HAP-1 (cell line): ENCODE measurements around the gene SUPV3L1.

Experiments
- DNase-seq, 2 experiments: peaks; one replicate each; pipeline ENCODE4 v3.0.0-alpha.2; 2016 to 2020; ENCODE audit warnings: low spot score in 2 of 2
- H3K27me3 ChIP-seq: fragments of 250-450 bp; sonication (Bioruptor Pico); 2 replicates; pipeline ENCODE4 v1.5.1; 2020; ENCODE audit warnings: low read depth, mild to moderate bottlenecking, moderate library complexity
- H3K36me3 ChIP-seq: fragments of 250-450 bp; sonication (Bioruptor Pico); replicated peaks from 2 replicates; pipeline ENCODE4 v1.5.1; 2020; ENCODE audit warnings: mild to moderate bottlenecking
- H3K4me1 ChIP-seq: fragments of 250-450 bp; sonication (Bioruptor Pico); 2 replicates; pipeline ENCODE4 v1.5.1; 2020; ENCODE audit warnings: mild to moderate bottlenecking
- H3K4me3 ChIP-seq: fragments of 250-450 bp; sonication (Bioruptor Pico); 2 replicates; pipeline ENCODE4 v1.5.1; 2020; ENCODE audit warnings: mild to moderate bottlenecking, moderate library complexity
- H3K9me3 ChIP-seq: fragments of 250-450 bp; sonication (Bioruptor Pico); 2 replicates; pipeline ENCODE4 v1.5.1; 2020; ENCODE audit warnings: mild to moderate bottlenecking, moderate library complexity
- in situ Hi-C: fragments of 300-500 bp; cut with MboI; formaldehyde crosslinking; loops from 3 replicates; pipeline ENCODE4 v1.14.3; 2020; ENCODE audit warnings: low sequenced_read_pairs, inconsistent platforms, mixed read lengths

SUPV3L1 gene

DNA sequence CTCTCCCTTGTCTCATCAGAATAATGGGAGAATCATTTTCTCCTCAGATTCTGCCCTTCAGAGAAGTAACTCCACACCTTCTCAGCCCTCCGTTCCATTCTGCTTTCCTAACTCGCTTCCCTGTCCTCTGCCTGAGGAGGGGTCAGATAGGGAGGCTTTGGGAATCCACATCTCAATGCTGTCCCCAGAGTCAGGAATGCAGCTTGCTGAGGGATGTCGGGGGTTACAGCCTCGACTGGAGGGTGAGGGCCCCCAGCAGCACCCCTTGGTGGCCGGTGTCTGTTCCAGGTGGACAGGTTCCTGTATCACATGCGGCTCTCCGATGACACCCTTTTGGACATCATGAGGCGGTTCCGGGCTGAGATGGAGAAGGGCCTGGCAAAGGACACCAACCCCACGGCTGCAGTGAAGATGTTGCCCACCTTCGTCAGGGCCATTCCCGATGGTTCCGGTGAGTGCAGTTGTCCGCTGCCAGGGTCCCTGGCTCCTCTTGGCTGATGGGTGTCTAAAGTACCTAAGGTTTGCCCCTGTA, 47.0 kb downstream of the SUPV3L1 start:
- no peaks in the 10 kb centered on the region for H3K27me3 ChIP-seq
- DNase-seq, result no peak
- H3K36me3 ChIP-seq, result no peaks in the 10 kb centered on the region
- H3K4me3 ChIP-seq, result no peak overlapping the region
- no peaks in the 10 kb centered on the region for H3K9me3 ChIP-seq
- in situ Hi-C loops, result loop anchor here (25.0 kb wide), 2 partner anchors 285 to 410 kb away; partner anchors contain the start of gene FAM241B
- no peaks in the 10 kb centered on the region for H3K4me1 ChIP-seq

GRCh38 chr10:69228151-69228550, 48.1 kb downstream of the SUPV3L1 start:
- in situ Hi-C loops, result loop anchor here (25.0 kb wide), 2 partner anchors 284 to 409 kb away; partner anchors contain the start of gene FAM241B

GRCh38 chr10:69229616-69229916, 49.5 kb downstream of the SUPV3L1 start:
- H3K36me3 ChIP-seq, result no peaks in the 10 kb centered on the region
- H3K9me3 ChIP-seq, result no peaks in the 10 kb centered on the region
- in situ Hi-C loops, result loop anchor here (25.0 kb wide), 2 partner anchors 283 to 408 kb away; partner anchors contain the start of gene FAM241B
- DNase-seq, result no peak
- H3K4me3 ChIP-seq, result no peak overlapping the region
- no peaks in the 10 kb centered on the region for H3K4me1 ChIP-seq
- H3K27me3 ChIP-seq, result no peaks in the 10 kb centered on the region

More at GRCh38 chr10:69228151-69228550, 48.1 kb downstream of the SUPV3L1 start:
- DNase-seq, result no peak
- Histone ChIP-seq H3K27me3 (no peaks in the 10 kb centered on the region), H3K9me3 (no peaks in the 10 kb centered on the region), H3K36me3 (no peaks in the 10 kb centered on the region), H3K4me1 (no peaks in the 10 kb centered on the region), H3K4me3 (no peak overlapping the region)

DNA sequence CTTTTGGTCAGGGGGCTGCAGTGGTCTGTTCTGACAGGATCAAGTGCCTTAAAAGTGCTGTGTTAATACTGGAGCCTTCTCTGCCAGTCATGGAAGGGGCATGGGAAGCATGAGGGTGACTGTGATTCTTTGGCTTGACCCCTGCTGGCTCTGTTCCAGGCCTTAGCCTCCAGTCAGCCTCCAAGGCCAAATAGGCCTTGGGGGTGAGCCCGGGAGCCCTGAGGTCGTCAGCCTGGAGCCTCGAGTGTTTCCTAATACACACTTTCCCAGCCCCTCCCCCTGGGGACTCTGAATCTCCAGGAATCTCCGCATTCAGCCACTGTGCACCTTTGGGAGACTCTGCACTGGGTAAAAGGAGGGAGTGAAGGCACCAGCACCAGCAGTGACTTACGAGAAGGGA, 50.1 kb downstream of the SUPV3L1 start:
- Histone ChIP-seq H3K9me3 (no peaks in the 10 kb centered on the region), H3K36me3 (no peaks in the 10 kb centered on the region), H3K4me3 (no peak overlapping the region), H3K27me3 (no peaks in the 10 kb centered on the region), H3K4me1 (no peaks in the 10 kb centered on the region)
- DNase-seq, result no peak
- in situ Hi-C loops, result loop anchor here (25.0 kb wide), 2 partner anchors 282 to 407 kb away; partner anchors contain the start of gene FAM241B

DNA sequence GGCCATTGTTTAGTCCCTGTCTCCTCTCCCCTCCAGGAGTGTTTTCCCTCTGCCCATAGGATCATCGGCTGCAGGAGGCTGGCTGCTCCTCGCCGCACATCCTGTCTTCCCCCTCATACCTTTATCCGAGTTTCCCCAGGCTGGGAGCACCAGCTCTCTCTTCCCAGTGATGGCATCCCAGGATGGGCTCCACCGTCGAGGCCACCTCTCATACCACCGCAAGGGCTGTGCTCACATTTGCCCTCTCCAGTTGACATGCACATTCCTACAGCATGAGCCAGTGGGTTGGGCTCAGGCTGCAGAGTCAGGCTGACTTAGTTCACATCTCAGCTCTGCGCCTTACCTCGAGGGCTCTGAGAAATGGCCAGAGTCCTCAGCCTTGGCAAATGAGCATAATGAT, 52.2 kb downstream of the SUPV3L1 start:
- no peak overlapping the region for H3K4me3 ChIP-seq
- no peak for DNase-seq
- no peaks in the 10 kb centered on the region for H3K9me3 ChIP-seq
- H3K36me3 ChIP-seq, result no peaks in the 10 kb centered on the region
- in situ Hi-C loops, result loop anchor here (25.0 kb wide), 2 partner anchors 280 to 405 kb away; partner anchors contain the start of gene FAM241B
- no peaks in the 10 kb centered on the region for H3K4me1 ChIP-seq
- no peaks in the 10 kb centered on the region for H3K27me3 ChIP-seq

GRCh38 chr10:69232736-69233480, 52.9 kb downstream of the SUPV3L1 start:
- peaks cover 3% of the 10 kb centered on the region for H3K4me1 ChIP-seq
- no peaks in the 10 kb centered on the region for H3K9me3 ChIP-seq
- H3K27me3 ChIP-seq, result no peaks in the 10 kb centered on the region
- no peak for DNase-seq
- H3K4me3 ChIP-seq, result no peak overlapping the region
- H3K36me3 ChIP-seq, result no peaks in the 10 kb centered on the region
- in situ Hi-C loops, result loop anchor here (25.0 kb wide), 2 partner anchors 279 to 404 kb away; partner anchors contain the start of gene FAM241B

GRCh38 chr10:69234447-69234846, 54.4 kb downstream of the SUPV3L1 start:
- Histone ChIP-seq H3K27me3 (no peaks in the 10 kb centered on the region), H3K4me1 (peaks cover 3% of the 10 kb centered on the region), H3K9me3 (no peaks in the 10 kb centered on the region), H3K4me3 (no peak overlapping the region), H3K36me3 (no peaks in the 10 kb centered on the region)
- in situ Hi-C loops, result loop anchor here (25.0 kb wide), 2 partner anchors 278 to 403 kb away; partner anchors contain the start of gene FAM241B
- no peak for DNase-seq

DNA sequence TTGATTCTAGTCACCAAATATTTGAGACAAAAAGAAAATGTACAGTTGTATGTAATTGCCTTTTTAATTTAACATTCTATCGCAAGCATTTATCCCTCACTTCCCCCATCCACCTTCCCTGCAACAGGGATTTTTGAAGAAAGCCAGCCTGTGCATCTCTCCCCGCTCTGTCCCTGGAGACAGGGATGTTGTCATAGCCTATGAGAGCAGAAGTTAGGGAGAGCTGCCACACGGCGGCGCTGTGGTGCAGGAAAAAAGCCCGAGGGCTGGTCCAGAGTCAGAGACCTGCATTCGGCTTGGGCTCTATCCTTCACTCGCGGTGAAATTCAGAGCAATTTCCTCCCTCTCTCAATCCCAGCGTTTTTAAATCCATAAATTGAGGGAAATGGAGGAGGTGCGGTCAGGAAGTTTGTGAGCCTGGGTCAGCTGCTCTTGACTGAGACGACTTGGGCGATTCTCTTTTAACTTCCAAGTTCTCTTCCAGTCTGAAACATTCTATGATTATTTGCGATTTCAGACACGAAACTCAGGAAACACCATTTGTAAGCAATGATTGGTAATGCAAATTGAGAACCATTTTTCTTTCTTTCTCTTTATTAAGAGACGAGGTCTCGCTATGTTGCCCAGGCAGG, 57.6 kb downstream of the SUPV3L1 start:
- H3K4me3 ChIP-seq, result no peak overlapping the region
- in situ Hi-C loops, result loop anchor here (5.0 to 25.0 kb wide), 3 partner anchors 150 to 400 kb away; partner anchors contain the start of gene FAM241B
- no peaks in the 10 kb centered on the region for H3K27me3 ChIP-seq
- H3K9me3 ChIP-seq, result no peaks in the 10 kb centered on the region
- peaks cover 3% of the 10 kb centered on the region for H3K4me1 ChIP-seq
- peak; percentile 62 to 91 for DNase-seq
- no peaks in the 10 kb centered on the region for H3K36me3 ChIP-seq

GRCh38 chr10:69239136-69239535, 59.1 kb downstream of the SUPV3L1 start:
- H3K4me1 ChIP-seq, result peaks cover 3% of the 10 kb centered on the region
- H3K27me3 ChIP-seq, result no peaks in the 10 kb centered on the region
- no peaks in the 10 kb centered on the region for H3K36me3 ChIP-seq
- in situ Hi-C loops, result loop anchor here (5.0 to 25.0 kb wide), 3 partner anchors 148 to 398 kb away; partner anchors contain the start of gene FAM241B
- DNase-seq, result no peak
- H3K4me3 ChIP-seq, result no peak overlapping the region
- no peaks in the 10 kb centered on the region for H3K9me3 ChIP-seq

- no peaks in the 10 kb centered on the region for H3K9me3 ChIP-seq
- no peaks in the 10 kb centered on the region for H3K27me3 ChIP-seq
- no peak for DNase-seq
- in situ Hi-C loops, result loop anchor here (5.0 to 25.0 kb wide), 3 partner anchors 147 to 397 kb away; partner anchors contain the start of gene FAM241B
- no peaks in the 10 kb centered on the region for H3K36me3 ChIP-seq
- peaks cover 3% of the 10 kb centered on the region for H3K4me1 ChIP-seq
- no peak overlapping the region for H3K4me3 ChIP-seq
These were observed 59.9 kb downstream of the SUPV3L1 start for GRCh38 chr10:69239816-69240434.

- Histone ChIP-seq H3K4me1 (peaks cover 3% of the 10 kb centered on the region), H3K36me3 (no peaks in the 10 kb centered on the region), H3K27me3 (no peaks in the 10 kb centered on the region), H3K4me3 (no peak overlapping the region), H3K9me3 (no peaks in the 10 kb centered on the region)
- in situ Hi-C loops, result loop anchor here (25.0 kb wide), 2 partner anchors 272 to 397 kb away; partner anchors contain the start of gene FAM241B
- DNase-seq, result no peak
These were observed 60.4 kb downstream of the SUPV3L1 start for GRCh38 chr10:69240455-69240854.

GRCh38 chr10:69241575-69241974, 61.5 kb downstream of the SUPV3L1 start:
- peaks cover 3% of the 10 kb centered on the region for H3K4me1 ChIP-seq
- no peaks in the 10 kb centered on the region for H3K9me3 ChIP-seq
- H3K36me3 ChIP-seq, result no peaks in the 10 kb centered on the region
- in situ Hi-C loops, result loop anchor here (25.0 kb wide), 2 partner anchors 271 to 396 kb away; partner anchors contain the start of gene FAM241B
- H3K27me3 ChIP-seq, result no peaks in the 10 kb centered on the region
- no peak for DNase-seq
- H3K4me3 ChIP-seq, result no peak overlapping the region
